Raji (cell line): Measurements from ENCODE around the gene LRRC40.

Source experiments
- POLR2A ChIP-seq: IDR thresholded peaks from 2 replicates; pipeline ENCODE4 v1.6.1; 2011; ENCODE audit warnings: low read depth, low read length, control low read depth; ENCODE audit not compliant: insufficient read depth

The LRRC40 gene

GRCh38 chr1:70207492-70207891, 2.1 kb upstream of the LRRC40 start:
- TF ChIP-seq POLR2A, result no peak

DNA sequence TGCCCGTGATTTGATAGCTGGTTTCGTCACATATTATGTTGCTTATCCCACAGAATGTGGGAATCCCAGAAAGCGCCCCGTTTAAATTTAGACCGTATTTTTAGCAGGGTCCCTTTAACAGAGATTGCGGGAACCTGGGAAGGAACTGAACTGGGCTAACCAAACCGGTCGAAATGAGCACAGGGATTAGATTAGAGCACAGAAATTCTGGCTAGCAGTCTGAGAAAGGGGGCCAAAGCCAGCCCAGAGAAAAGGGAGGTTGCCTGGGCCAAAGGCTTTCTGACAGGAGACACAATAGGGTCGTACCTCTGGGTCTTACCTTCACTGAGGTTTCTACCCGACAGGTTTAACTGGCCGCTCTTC, 327 bp downstream of the LRRC40 start:
- TF ChIP-seq POLR2A, result no peak

DNA sequence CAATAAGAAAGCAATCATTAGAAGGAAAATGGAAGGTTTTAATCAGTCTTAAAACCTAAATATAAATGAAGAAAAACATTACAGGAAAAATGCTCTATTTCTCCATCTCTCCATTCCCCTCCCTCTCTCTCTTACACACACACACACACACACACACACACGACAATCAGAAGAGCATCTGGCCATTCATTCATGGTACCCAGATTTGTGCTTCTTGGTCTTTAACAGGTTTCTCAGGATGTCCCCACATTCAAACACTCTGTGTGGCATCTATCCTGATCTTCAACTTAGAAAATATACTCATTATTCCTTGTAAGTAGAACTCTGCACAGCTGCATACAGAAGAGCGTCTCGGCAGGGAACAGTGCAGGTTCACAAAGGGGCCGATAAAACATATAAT, 779 bp downstream of the LRRC40 start:
- TF ChIP-seq POLR2A, result no peak

- no peak for TF ChIP-seq POLR2A
These were observed 1.2 kb downstream of the LRRC40 start for GRCh38 chr1:70204139-70204538.

GRCh38 chr1:70202173-70202758, 3.1 kb downstream of the LRRC40 start:
- no peak for TF ChIP-seq POLR2A

GRCh38 chr1:70200065-70200464, 5.3 kb downstream of the LRRC40 start:
- no peak for TF ChIP-seq POLR2A

- TF ChIP-seq POLR2A, result no peak
These were observed 9.0 kb downstream of the LRRC40 start for GRCh38 chr1:70196333-70196732.

GRCh38 chr1:70195342-70195741, 10.0 kb downstream of the LRRC40 start:
- TF ChIP-seq POLR2A, result no peak

DNA sequence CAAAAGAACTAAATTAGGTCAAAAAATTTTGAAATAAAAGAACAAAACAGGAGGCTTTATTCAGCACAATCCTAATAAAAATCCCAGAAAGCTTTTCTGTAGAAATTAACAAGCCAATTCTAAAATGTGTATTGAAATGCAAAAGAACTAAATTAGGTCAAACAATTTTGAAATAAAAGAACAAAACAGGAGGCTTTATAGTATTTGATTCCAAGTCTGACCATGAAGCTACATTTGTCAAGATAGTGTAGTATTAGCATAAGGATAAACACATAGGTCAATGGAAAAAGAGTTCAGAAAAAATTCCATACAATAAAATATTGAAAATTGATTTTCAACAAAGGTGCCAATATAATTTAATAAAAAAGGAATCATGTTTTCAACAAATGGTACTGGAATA, 10.8 kb downstream of the LRRC40 start:
- TF ChIP-seq POLR2A, result no peak

DNA sequence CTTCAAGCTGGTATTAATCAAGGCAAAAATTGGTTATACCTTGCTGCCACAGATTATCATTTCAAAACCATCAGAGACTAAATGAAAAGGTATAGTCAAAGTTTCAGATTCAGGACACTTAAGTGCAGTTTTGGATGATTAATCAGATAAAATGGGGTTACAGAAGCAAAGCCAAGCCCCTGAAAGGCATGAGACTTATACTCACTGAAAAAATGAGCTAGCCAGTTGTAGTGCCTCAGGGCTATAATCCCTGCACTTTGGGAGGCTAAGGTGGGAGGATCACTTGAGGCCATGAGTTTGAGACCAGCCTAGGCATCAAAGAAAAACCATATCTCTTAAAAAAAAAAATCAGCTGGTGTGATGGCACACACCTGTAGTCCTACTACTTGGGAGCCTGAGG, 15.2 kb downstream of the LRRC40 start:
- TF ChIP-seq POLR2A, result no peak

DNA sequence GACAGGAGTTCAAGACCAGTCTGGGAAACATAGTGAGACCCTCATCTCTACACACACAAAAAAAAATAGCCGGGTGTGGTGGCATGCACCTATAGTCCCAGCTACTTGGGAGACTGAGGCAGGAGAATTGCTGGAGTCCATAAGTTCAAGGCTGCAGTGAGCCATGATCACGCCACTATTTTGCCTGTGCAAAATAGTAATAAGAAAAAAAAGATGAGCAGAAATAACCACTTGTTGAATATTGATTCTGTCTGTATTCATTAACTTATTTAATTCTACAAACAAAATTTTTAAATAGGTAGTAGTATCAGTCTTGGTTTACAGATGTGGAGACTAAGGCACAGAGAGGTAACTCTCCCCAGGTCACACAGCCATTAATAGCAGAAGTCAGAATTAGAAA, 16.9 kb downstream of the LRRC40 start:
- no peak for TF ChIP-seq POLR2A

DNA sequence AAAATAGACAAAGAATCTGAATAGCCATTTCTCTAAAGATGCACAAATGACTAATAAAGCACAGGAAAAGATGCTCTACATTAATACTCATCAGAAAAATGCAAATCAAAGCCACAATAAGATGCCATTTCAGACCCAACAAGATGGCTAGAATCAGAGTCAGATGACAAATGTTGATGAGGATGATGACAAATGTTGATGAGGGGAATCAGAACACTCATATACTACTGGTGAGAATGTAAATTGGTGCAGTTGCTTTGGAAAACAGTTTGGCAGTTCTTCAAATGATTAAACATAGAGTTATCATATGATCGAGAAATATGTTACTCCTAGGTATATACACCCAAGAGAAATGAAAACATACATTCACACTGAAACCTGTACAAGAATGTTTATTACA, 33.9 kb downstream of the LRRC40 start:
- no peak for TF ChIP-seq POLR2A

GRCh38 chr1:70169018-70169839, 36.1 kb downstream of the LRRC40 start:
- no peak for TF ChIP-seq POLR2A

GRCh38 chr1:70168283-70168682, 37.1 kb downstream of the LRRC40 start:
- TF ChIP-seq POLR2A, result no peak

GRCh38 chr1:70164350-70164749, 41.0 kb downstream of the LRRC40 start:
- TF ChIP-seq POLR2A, result no peak

DNA sequence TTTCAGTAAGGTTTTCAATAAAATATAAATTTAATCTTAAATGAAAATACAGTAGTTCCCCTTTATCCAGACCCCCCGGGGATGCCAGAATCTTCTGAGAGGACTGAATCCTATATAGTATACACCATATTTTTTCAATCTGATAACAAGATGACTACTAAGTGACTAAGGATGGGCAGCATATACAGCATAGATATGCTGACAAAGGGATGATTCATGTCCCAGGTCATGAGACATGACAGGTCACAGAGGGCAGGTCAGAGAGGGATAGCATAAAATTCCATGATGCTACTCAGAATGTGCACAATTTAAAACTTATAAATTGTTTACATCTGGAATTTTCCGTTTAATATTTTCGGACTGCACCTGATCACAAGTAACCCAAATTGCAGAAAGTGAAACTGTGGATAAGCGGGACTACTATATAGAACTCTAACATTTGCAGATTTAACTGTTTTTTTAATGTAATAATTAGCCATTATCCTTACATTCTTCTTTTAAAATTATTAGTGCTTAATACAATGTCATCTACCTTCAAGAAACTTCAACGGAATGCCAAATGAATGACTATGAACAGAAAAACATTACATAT, 48.8 kb downstream of the LRRC40 start:
- TF ChIP-seq POLR2A, result no peak

DNA sequence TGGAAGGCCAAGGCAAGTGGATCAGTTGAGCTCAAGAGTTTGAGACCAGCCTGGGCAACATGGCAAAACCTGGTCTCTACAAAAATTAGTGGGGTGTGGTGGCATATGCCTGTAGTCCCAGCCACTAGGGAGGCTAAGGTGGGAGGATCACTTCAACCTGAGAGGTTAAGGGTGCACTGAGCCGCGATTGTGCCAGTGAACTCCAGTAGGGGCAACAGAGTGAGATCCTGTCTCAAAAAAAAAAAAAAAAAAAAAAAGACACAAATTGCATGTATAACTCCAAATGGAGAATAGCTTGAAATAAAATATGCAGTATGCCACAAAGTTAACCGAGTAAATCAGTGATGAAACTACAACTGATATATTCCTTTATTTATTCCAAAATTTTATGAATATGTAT, 51.6 kb downstream of the LRRC40 start:
- no peak for TF ChIP-seq POLR2A

DNA sequence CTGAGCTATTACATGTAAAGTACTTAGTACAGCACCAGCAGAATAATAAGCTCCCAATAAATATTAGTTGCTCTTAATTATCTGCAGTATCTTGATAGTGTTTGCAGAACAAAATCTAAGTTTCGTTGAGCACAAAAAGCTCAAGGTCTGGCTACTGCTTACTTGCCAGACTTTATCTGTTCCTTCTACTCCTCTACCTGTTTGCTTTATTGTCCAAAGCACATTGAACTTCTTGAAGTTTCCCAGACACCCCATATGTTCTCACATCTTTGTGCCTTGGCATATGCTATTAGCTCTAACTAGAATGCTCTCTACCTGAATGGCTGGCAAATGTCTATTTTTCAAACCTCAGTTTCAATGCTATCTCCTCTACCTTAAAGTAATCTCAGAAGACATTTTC, 54.9 kb downstream of the LRRC40 start:
- no peak for TF ChIP-seq POLR2A
